HG03442 (cell line): ENCODE results near the gene BICRA.

Source experiments
- ATAC-seq: cut with Tn5 transposase; IDR thresholded peaks from one replicate; pipeline ENCODE4 v1.9.1; 2021; ENCODE audit warnings: mild to moderate bottlenecking, moderate library complexity; ENCODE audit not compliant: unreplicated experiment

The BICRA gene

DNA sequence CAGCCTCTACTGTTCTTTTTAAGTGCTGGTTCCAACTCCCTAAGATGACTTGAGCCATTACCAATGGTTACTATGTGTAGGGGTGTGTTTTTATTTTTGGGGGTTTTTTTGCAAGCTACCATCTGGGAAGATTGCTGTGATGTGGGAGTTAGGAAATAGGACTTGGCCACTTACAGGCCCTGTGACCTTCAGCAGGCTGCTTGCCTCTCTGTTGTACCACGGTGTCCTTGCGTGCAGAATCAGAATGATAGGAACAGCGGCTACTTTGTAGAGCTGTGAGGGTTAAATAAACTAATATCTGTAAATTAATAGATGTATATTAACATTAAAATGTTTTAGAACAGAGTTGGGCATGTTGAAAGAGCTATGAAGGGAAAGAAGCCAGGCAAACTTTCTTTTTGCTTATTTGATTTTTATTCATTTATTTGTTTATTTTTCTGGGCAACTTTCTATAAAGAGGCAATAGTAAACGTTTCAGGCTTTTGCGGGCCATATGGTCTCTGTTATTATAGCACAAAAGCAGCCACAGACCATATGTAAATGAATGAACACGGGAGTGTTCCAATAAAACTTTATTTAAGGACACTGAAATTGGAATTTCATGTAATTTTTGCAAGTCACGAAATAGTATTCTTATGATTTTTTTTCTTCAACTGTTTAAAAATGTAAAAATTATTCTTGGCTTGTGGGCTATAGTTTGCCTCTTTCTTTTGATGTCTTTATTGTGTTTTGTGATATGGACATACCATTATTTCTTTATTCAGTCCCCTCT is 77.9 kb downstream of the BICRA start:
- no peak for ATAC-seq

DNA sequence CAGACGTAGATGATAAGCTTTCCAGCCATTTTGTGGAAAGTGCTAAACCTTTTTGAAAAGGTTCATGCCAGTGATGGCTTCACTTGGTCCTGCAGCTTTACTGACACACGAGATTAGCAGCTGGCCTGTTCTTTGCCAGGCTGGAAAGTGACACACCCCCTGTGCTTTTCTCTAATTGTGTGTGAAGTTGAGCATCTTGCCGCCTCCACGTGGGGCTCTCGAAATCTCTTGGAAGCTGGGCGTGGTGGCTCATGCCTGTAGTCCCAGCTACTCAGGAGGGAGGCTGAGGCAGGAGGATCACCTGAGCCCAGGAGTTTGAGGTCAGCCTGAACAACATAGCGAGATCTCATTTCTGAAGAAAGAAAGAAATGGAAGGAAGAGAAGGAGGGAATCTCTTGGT is 79.0 kb downstream of the BICRA start:
- ATAC-seq: no peak

DNA sequence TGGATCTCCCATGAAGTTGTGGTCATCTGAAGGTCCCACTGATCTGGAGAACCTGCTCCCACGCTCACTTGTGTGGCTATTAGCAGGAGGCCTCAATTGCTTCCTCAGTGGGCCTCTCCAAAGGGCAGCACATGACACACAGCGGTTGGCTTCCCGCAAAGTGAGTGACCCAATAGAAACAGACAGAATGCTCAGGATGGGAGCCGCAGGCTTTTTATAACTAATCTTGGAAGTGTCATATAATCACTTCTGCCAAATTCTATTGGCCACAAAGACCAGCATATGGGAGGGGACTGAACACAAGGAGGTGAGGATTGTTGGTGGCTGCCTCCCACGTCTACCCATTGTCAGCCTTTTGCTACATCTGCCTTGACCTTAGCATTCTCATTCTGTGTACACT is 82.2 kb downstream of the BICRA start:
- no peak for ATAC-seq

DNA sequence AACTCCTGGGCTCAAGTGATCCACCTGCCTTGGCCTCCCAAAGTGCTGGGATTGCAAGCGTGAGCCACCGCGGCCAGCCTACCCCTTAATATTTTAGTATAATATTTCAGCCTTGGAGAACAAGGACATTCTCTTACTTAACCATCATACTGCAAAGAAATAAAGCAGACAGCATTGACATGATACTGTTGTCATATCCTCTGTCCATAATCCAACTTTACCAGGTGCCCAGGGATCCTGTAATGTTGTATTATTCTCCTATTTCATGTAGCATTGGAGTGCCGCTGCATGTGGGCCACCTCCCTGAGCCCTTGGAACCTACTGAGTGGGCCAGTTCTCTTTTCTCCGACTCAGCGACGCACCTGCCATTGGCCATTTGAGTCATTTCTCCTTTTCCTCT is 82.8 kb downstream of the BICRA start:
- ATAC-seq: no peak

DNA sequence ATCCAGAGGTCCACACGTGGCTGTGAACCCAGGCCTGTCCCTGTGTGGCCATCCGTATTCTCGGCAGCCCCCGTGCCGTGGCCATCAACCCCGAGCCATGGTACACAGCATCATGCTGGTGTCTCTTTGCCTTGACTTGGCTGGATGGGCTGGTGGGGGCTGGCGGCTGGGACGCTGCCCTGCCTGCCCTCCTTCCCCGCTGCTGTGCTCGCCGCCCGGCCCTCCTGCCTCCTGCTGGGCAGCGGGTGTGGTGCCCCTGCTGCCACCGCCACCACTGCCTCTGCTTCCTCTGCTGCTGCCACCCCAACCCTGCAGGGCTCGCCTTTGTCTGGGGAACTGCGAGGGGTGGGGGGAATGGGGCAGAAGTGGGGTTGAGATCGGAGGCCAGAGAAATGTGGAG is 84.6 kb downstream of the BICRA start:
- ATAC-seq: no peak

DNA sequence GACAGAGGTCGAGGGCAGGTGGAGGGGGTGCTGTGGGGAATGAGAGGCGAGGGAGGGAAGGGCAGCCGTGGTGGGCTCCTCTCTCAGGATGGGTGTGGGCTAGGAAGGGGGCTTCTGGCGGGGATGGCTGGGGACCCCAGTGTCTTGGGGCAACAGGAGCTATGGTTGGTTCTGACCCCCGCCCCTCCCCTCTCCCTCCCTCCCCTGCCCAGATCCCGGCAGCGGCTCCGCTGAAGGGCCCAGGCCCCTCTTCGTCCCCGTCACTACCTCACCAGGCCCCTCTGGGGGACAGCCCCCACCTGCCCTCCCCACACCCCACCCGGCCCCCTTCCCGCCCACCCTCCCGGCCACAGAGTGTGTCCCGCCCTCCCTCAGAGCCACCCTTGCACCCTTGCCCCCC is 85.0 kb downstream of the BICRA start:
- ATAC-seq: no peak

DNA sequence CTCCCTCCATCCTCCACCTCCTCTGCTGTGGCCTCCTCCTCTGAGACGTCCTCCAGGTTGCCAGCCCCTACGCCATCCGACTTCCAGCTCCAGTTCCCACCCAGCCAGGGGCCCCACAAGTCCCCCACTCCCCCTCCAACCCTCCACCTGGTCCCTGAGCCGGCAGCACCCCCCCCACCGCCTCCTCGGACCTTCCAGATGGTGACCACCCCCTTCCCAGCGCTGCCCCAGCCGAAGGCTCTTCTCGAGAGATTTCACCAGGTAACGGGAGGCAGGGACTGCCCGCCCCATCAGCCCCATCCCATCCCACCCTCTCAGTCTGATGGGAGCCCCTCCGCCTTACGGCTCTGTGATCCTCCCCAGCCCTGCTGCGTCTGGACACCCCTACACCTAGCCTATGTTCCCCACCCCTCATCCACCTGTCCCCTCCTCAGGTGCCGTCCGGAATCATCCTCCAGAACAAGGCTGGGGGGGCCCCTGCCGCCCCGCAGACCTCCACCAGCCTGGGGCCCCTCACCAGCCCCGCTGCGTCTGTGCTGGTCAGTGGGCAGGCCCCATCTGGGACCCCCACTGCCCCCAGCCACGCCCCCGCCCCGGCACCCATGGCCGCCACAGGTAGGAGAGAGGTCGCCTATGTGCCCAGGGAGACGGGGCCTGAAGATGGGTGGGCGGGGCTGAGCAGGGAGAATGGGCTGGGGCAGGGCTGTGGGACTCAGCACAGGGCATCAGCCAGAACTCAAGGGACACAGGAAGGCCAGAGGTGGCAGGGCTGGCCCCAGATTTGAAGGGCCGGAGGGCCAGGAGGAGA is 85.7 kb downstream of the BICRA start:
- no peak for ATAC-seq

DNA sequence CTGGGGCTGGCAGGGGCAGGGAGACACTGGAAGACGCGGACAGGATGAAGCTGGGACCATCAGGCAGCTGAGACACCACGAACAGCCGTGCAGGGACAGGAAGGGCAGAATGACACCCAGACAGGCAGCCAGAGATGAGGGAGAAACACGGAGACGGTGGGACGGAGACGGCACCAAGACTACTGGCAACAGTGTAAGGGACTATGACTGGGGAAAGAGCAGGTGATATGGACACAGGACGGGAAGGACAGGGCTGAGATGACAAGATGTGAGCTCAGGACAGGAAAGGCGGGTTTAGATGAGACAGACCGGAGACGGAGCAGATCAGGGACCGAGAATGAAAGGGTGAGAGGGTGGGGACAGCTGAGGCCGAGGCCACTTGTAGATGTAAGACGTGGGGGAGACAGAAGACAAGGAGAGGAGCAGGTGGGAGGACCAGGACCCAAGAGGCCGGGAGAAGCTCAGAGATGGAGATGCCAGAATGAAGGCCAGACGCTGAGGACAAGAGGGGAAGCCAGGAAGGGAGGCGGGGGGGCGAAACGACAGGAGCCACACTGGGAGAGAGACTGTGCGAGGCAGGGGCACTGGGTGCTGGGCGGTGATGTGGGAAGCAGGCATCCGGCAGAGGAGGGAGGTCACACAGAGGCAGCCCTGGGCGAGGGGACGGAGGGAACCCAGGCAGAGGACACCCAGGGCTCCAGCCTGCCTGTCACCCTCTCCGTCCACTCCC is 86.8 kb downstream of the BICRA start:
- no peak for ATAC-seq

DNA sequence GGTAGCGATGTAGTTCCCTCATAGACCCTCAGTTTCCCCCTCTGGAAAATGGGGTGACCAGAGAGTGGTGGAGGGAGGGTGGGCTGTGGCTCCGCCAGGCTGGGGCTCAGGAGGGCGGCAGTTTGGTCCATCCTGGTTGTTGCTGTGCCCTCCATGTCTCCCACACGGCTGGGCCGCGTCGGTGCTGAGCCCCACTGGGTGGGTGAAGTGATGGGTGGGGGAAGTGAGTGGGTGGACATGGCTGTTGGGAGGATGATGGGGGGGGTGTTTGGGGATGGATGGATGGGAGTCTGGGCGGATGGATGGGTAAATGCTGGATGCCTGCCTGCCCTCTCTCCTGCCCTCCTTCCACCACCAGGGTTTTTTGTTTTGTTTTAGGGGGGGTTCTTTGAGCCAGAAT is 87.7 kb downstream of the BICRA start:
- ATAC-seq: no peak

DNA sequence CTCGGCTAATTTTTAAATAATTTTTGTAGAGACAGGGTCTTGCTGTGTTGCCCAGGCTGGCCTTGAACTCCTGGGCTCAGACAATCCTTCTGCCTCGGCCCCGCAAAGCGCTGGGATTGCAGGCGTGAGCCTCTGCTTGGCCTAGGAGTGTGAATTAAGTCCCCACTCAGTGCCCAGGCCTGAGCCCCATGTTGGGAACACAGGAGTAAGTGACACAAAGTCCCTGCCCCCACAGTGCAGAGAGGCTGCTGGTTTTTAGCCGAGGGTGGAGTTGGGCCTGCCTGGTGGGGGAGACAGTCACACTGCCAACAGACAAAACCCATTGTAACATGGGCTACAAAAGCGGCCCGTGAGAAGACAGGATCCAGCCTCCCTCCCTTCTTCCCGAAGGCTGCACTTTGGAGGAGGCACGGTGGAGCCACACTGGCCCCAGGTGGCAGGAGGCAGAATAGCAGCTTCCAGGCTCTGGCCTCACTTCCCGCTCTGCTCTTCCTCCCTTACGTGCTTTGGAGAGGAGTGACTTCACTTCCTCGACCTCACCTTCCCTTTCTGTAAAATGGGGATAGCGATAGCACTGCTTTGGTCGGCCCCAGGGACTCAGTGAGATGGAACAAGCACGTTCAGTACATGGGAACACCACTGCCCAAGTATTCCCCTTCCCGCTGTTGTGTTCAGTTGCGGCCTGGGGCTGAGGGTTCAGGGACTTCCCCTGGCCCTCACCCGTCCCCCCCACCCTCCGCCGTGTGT is 89.1 kb downstream of the BICRA start:
- ATAC-seq: no peak

DNA sequence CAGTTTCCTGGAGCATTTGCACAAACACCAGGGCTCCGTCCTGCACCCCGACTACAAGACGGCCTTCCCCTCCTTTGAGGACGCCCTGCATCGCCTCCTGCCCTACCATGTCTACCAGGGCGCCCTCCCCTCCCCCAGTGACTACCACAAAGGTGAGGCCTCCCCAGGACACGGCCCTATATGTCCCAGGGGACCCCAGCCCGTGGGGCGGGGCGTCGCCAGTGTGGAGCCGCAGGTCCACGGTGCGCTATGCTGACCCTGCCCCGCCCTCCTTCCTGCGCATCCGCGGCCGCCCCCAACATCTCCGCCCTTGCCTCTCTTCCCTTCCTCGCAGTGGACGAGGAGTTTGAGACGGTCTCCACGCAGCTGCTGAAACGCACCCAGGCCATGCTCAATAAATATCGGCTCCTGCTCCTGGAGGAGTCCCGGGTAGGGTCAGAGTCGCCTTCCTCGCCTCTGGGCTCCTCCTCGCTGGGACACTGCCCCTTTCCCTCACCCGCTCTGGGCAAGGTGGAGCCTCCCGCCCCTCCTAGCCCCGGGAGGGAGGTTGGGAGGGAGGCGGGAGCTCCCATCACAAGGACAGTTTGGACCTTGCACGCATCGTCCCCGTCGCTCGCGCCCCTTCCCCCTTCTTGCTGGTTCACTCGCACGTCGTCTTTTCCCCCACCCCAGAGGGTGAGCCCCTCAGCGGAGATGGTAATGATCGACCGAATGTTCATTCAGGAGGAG is 89.9 kb downstream of the BICRA start:
- no peak for ATAC-seq

DNA sequence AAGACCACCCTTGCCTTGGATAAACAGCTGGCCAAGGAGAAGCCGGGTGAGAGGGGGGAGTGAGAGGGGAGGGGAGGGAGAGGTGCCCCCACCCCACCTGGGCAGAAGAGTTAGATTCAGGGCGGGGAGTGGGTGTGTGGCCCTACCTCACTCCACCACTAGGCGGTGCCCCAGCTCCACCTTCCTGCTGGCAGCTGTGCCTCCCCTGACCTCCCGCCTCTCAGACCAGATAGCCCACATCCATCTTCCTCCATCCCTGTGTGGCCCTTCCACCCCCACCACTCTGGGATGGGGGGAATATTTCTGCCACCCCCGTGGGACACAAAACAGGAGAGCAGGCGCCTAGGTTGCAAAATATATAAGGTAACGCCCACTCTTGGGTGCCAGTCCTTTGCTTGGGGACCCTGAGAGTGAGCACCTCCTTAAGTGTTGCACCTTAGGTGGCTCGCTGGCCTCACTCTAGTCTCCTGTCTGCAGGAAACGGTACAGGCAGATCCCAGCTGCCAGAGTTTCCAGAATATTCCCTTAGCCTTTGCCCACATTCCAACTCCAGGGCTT is 90.5 kb downstream of the BICRA start:
- no peak for ATAC-seq

DNA sequence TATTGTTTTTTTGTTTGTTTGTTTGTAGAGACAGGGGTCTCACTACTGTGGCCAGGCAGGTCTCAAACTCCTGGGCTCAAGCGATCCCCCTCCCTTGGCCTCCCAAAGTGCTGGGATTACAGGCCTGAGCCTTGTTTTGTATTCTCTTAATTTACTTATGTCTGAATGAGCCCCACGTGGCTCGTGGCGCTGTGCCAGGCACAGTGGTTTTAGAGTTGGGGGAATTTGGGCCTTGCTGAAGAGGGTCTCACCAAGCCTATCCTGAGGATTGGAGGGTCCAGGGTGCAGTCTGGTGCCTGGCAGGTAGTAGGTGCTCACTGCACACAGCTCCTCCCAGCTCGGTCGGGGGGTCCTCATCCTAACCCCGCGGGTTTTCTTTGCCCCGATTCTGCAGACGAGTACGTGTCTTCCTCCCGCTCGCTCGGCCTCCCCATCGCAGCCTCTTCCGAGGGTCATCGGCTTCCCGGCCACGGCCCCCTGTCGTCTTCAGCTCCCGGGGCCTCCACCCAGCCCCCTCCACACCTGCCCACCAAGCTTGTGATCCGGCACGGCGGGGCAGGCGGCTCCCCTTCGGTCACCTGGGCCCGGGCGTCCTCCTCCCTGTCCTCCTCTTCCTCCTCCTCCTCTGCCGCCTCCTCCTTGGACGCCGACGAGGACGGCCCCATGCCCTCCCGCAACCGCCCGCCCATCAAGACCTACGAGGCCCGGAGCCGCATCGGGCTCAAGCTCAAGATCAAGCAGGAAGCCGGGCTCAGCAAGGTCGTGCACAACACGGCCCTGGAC is 92.2 kb downstream of the BICRA start:
- no peak for ATAC-seq

DNA sequence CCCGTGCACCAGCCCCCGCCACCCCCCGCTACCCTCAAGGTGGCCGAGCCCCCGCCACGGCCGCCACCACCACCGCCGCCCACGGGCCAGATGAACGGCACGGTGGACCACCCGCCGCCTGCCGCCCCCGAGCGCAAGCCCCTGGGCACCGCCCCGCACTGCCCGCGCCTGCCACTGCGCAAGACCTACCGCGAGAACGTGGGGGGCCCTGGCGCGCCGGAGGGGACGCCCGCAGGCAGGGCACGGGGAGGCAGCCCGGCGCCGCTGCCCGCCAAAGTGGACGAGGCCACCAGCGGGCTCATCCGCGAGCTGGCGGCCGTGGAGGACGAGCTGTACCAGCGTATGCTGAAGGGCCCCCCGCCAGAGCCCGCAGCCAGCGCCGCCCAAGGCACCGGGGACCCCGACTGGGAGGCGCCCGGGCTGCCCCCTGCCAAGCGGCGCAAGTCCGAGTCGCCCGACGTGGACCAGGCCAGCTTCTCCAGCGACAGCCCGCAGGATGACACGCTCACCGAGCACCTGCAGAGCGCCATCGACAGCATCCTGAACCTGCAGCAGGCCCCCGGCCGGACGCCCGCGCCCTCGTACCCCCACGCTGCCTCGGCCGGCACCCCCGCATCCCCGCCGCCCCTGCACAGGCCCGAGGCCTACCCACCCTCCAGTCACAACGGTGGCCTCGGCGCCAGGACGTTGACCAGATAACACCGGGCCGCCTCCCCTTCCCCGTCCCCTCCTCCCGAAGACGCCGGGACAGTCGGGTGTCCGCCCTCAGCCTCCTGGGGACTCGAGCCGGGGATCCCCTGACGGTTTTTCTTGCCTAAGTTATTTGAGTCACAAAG is 93.0 kb downstream of the BICRA start:
- no peak for ATAC-seq

DNA sequence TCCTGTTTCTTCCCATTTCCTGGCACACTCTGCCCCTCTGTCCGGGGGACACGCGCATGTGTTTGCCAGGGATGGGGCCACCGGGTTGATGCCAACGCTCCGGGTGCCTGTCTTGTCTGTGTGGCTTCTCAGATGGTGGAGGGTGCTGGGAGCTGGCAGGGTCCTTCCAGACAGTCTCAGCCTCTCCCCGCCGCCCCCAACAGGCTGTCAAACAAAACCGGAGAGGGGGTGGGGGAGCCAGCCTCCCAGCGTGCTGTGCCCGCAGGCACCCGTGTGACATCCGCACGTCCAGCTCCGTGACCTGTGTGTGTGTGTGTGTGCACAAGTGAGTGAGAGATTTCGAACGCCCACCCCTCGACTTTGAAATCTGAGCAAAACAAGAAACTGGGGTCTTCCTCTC is 93.7 kb downstream of the BICRA start:
- no peak for ATAC-seq

DNA sequence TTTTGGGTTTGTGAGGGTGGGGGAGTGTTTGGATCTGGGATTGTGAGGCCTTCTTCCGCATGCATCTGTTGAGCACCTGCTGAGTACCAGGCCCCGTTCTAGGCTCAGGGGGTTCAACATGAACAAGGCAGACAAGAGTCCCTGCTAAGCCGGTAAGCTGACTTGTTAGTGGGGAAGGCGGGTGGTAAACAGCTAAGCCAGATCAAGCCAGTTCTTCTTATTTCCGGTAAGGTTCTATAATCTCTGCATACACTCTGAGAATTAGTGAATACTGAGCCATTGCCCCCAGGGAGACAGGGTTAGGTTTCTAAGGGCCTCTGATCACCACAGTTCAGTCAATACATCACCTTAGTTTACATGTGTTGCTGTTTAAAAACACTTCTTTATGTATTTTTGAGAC is 94.4 kb downstream of the BICRA start:
- no peak for ATAC-seq

DNA sequence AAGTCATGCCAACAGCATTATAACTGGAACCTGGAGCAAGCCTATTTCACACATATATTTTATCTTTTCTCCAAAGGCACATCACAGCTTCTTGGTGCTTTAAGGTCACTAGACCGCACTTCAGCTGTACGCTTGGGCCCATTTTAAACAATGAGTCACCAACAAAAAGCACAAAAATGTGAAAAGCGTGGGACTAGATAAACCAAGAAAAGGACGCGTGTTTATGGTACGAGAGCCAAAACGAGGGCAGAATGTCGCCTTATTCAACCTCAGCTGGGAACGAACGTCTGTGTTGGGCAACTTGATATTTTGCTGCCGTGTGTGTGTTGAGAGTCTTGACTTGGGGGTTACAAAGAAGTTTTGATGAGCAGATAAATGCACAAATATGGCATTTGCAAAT is 95.1 kb downstream of the BICRA start:
- ATAC-seq: no peak

DNA sequence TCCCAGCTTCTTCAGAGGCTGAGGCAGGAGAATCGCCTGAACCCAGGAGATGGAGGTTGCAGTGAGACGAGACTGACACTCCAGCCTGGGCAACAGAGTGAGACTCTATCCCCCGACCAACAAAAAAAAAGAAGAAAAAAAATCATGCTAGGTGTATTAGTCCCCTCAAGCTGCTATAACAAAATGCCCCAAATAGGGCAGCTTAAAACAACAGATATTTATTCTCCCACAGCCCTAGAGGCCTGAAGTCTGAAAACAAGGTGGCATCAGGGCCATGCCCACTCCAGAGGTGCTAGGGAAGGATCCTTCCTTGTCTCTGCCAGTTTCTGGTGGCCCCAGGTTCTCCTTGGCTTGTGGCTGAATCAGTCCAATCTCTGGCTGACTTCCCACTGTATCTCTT is 95.7 kb downstream of the BICRA start:
- no peak for ATAC-seq
